Germinal center (tissue), 1 donor: Measurements from ENCODE around the gene IFIT2.
A peak's percentile ranks its signal among the peaks of the same experiment; 100 is the strongest.
"Not testable (repeated sequence)": the region's sequence is repeated elsewhere in the genome, so short reads cannot be mapped to it uniquely, and the experiment has no call there.

Source experiments
- DNase-seq: peaks from one replicate; pipeline ENCODE4 v3.0.0; 2012; ENCODE audit warnings: mixed read lengths, low spot score

Gene IFIT2, protein sequence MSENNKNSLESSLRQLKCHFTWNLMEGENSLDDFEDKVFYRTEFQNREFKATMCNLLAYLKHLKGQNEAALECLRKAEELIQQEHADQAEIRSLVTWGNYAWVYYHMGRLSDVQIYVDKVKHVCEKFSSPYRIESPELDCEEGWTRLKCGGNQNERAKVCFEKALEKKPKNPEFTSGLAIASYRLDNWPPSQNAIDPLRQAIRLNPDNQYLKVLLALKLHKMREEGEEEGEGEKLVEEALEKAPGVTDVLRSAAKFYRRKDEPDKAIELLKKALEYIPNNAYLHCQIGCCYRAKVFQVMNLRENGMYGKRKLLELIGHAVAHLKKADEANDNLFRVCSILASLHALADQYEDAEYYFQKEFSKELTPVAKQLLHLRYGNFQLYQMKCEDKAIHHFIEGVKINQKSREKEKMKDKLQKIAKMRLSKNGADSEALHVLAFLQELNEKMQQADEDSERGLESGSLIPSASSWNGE

DNA sequence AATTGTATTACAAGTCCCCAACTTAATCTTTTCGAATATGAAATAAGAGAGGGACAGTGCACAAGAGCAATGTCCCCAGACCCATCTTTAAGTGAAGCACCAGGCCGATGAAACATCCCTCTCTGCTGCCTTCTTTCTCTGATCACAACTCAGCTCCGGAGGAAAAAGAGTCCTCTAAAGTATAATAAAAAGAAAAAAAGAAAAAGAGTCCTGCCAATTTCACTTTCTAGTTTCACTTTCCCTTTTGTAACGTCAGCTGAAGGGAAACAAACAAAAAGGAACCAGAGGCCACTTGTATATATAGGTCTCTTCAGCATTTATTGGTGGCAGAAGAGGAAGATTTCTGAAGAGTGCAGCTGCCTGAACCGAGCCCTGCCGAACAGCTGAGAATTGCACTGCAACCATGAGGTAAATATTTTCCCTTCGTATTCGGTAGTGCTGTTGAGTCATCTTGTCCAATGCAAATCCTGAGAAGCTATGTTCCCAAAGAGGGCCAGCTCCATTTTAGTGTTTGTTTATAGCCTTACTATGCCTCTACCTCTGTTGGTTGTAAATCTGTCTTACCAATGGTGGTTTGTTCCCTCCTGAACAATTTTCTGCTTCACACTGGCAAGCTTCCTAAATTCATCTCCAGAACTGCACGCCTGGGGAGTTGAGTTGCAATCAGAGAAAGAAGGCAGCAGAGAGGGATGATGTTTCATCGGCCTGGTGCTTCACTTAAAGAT, at the start of gene IFIT2:
Gene IFIT2 (plus strand): TSS at position 326 of the 725 bp plus-strand sequence. CDS start 78 bp downstream, at position 404.
- peak; percentile 70 for DNase-seq

DNA sequence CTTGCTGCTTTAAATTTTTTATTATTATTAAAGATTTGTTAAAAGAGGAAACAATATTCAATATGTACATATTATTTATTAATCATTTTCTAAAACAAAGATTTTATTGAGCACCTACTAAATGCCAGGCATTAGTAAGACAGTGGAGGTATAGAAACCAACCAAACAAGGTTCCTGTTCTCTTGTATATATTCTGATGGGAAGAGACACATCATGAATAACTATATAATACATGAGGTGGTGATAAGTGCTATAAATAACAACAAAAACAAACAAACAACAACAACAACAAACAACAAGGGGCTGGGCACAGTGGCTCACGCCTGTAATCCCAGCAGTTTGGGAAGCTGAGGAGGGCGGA, 49.6 kb upstream of the IFIT2 start:
- DNase-seq, result no peak

DNA sequence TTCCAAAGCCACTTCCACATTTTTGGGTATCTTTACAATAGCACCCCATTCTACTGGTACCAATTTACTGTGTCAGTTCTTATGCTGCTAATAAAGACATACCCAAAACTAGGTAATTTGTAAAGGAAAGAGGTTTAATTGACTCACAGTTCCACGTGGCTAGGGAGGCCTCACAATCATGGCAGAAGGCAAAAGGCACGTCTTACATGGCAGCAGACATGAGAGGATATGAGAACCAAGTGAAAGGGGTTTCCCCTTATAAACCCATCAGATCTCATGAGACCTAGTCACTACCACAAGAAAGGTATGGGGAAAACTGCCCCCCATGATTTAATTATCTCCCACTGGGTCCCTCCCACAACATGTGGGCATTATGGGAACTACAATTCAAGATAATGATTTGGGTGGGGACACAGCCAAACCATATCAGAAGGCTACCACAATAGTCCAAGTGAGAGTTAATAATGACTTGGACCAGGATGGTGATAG, 46.7 kb upstream of the IFIT2 start:
- not testable (repeated sequence) for DNase-seq

DNA sequence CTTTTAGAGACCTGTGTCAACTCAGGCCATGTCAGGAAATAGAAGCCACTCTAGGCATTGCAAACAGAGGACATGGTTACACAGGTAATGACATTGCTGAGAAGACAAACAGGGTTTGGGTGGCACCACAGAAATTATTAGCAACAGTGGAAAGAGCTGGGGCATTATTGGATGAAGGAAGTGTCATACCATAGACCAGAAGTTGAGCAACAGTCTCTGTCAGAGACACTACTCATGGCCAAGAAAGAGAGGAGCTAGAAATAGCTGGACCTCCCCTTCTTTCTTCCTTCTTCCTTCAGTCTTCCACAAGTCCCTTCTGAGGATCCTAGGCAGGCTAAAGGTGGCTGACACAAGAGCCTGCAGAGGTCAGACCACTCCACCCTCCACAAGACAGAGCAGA, 46.1 kb upstream of the IFIT2 start:
- no peak for DNase-seq

DNA sequence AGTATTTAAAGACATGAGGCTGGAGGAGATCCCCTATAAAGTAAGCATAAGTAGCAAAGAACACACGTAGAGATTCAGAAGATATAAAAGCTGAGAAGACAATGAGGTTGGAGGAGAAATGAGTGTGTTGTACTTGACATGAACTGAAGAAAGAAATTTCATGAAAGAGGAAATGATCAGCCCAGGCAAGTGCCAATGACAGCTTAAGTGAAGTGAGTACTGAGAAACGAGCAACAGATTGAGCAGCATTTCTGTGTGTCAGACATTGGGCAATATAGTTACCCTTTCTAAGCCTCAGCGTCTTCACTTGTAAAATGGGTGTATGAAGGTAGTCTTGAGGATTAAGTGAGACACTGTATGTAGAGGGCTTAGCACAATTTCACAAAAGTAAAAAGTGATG, 45.5 kb upstream of the IFIT2 start:
- DNase-seq, result no peak

DNA sequence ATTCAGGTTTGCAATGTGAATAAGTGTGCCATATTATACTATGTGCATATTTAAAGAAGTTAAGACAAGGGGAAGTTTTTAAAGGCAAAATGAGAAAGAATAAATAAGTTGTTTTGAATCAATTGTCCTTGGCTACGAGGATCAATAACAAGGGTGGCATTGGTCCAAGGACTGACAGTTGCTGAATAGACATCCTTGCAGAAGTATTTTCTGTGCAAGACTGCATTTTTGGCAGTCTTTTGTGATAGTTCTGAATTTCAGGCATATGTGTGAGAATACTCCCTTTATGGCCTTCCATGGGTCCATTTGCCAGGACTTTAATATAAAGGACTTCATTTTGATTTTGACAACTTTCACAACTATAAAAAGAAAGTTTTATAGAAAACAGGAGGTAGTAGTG, 44.9 kb upstream of the IFIT2 start:
- DNase-seq, result no peak

DNA sequence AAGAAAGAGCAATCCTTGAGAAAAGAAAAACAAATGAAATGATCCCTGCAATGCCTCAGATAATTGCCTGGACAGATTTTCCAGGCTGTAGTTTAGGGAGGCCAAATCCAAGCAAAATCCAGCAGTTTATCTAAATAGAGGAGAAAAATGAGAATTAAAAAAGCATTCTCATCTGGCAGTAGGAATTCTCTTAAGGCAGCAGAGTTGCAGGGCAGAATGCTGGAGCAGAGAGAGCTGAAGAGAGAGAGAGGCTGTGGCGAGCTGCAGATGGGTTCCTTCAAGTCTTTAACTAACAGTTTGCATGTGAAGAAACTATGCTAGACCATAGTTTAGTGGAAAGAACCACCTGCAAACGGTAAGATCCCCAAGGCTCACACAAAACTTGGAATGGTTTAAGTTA, 44.3 kb upstream of the IFIT2 start:
- DNase-seq, result no peak

DNA sequence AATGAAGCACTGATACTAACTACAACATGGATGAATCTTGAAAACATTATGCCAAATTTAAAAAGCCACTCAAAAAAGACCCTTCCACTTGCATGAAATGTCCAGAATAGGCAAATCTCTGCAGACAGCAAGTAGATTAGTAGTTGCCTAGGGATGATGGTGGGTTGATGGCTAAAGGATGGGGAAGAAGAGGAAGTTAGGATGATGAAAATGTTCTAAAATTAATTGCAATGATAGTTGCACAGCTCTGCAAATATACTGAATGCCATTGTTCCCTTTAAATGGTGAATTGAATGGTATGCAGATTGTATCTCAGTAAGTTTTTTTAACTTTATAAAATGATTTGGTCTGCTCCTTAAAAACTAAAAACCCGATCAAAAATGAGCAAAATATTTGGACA, 43.0 kb upstream of the IFIT2 start:
- no peak for DNase-seq

DNA sequence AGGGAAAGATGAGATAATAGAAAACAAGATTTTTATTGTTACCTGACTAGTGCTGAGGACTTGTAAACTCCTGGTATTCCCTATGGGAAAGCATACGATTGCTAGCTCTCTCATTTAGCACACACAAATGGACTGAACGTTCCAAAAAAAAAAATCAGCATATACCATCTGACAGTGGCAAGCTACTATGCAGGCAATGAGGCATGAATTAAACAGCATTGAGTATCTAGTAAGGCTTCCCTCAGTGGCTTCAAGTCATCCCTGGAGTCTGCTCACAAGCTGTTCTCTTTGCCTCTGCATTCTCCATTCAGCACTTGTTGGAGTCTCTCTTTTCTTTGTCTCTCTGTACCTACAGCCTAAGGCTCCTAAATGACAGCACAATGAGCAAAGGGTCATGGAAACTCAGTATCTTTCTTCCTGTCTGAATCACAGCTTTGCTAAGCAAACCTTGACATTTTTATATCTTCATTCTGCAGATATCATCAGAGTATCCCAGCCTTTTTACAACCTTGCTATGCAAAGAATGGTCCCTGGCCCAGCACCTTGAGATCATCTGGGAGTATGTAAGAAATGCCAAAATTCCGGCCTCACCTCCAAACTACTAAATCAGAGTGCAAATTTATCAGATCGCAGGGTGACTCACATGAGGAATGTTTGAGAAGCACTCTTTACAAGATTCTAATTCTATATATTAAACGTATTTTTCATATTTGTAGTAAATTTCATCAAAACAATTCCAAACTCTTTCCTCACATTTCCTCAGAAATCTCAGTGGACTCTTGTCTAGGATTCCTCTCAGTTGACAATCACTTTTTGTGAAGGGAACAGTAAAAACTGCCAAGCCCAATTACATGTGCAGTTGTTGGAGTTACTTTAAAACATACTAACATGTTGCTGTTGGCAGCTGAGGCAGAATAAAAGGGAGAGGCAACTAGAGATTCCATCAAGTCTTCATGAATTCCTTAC, 39.5 kb upstream of the IFIT2 start:
- DNase-seq, result no peak

DNA sequence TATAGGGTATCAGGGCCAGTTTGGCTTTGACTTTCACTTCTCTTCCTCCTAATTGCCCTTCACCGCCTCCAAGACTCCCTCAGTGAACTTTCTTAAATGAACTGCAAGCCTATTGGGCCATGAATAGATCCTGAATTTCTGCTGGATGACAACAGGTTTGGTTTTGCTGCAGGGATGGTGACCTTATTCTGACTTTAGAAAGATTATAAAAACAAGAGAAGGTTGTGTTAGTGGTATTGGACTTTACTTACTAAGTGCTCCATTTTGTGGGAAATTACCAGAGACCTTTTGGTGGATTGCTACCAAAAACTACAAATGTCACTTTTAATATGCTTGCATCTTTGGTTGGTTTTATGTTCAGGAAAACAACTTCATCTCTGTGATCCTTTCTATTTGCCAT, 38.8 kb upstream of the IFIT2 start:
- DNase-seq, result no peak

DNA sequence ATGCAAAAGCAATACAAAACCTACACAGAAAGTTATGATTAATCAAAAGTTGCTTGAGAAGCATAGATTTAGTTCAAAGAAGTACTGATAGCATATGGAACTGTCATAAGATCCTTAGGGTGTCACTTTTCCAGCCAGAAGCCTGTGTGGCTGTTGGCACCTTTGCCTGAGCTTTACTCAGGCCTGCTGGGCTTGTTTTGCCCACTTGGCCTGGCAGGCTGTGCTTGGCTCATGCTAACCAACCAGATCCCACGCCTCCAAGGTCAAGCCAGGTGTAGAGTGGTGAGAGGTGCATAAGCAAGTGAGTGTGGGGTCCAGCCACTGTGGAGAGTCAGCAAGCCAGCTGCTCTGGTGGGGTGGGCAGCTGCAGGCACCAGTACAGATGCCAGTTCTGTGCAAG, 38.3 kb upstream of the IFIT2 start:
- DNase-seq, result no peak

DNA sequence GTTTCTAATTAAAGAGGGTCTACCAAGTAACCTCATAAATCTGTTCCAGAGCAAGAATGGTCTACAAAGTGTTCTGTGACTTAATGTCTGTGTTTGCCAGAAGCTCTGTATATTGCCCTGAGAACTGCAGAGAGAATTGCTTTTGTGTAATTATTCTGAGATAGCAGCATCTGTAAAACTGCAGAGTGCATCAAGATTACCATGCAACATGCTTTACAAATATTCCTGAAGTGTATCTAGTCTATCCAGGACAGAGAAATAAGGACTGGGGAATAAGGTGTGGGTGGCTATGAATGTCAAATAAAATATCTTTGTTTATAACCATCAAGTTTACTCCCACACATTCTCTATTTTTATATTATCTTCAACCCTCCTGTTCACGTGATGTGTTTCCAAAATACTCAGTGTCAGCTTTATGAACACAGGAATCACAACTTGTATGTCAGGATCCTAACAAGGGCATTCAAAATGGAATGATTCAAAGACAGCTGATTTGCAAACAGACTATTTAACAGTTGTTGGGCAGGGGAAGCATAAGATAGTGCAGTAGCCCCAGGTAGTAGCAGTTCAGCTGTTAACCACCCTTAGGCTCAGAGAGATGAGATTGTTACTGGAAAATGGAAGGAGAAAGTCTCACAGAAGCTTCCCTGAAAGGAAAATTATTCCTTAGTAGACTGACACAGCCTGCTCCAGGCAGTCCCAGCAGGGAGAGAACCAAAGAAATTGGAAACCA, 35.0 kb upstream of the IFIT2 start:
- DNase-seq, result no peak

DNA sequence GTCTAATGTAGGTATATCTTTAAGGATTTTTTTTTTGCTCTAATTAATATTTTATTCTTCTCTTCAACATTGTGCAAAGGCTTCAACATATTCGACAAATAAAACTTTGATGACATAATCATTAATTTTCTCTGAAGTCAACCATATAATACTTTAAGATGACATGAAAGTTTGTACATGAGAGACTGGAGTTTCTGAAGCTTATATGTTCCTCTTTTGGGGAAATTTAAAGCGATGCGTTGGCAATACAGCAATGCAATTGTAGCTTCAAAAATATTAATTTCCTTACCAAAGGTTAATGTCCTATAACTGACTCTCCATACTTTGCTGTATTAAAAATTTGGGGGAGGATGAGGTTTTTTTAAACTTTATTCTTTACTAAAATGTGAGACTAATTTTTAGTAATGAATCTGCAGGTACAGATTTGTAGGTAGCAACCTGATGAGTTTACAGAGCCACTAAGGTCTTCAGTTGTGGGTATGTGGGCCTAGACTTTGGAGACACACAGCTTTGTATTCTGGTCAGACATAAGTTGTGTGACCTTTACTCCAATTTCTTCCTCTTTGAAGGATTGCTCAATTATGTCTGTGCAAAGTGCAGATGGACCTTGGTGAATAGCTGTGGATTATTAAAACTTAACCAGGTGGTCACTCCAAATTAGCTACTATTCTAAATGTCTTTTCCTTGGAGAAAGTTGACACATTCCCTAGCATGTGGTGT, 32.3 kb upstream of the IFIT2 start:
- no peak for DNase-seq

DNA sequence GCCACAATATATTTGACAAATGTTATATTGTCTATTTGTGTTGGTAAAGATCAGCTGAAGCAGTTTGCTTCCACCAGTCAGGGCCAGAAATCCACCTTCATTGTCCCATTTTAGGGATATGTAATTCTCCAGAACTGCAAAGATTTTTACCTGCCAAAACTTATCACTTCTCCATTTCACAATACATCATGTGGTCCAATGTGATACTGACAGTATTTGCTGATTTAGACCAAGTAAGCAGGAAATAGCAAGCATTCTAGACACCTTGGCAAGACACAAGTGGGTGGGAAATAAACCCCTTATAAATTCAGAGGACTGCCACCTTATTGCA, 31.7 kb upstream of the IFIT2 start:
- DNase-seq, result no peak

DNA sequence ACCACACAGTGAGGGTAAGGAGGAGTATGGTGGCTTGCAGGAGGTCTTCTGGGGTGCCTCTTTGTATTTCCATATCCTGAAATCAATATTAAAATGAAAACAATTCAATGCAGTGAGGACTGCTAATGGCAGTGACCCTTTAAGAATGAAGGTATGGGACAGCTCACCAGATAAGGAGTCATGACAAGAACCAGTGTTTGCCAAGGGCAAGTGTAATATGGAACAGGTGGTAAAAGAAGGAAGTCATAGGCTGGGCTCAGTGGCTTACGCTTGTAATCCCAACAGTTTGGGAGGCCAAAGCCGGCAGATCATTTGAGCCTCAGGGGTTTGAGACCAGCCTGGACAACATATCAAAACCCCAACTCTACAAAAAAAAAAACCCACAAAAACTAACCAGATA, 30.3 kb upstream of the IFIT2 start:
- no peak for DNase-seq

DNA sequence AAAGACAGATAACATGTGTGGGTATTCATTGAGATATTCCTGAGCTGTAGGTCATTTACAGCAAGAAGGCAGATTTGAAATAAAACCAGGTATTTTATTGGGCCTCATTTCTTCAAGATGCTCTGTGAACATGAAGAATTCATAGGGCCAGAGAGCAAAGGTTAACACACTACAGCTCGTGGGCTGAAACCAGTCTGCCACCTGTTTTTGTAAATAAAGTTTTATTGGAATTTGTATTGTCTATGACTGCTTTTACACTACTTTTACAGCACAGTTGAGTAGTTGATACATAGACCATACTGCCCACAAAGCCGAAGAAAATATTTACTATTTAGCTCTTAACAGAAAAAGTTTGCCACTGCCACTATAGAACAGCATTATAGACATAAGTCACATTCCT, 28.2 kb upstream of the IFIT2 start:
- DNase-seq, result no peak

DNA sequence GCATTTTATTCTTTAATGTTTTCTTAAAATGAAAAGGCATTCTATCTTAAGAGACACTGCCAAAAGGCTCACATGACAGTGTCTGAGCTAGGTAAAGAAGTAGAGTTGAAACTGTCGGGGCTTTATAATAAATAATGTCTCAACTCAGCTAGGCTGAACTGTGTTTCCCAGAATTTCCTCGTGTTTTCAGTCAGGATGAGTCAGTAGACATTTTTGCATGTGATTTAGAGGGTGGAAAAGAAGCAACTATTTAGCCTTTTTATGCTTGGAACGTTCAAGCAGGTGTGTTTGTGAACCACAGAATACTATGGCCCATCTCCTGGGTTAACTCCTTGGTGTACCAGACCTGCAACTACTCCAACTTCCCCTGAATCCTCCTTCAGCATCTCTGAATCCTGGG, 26.9 kb upstream of the IFIT2 start:
- no peak for DNase-seq

DNA sequence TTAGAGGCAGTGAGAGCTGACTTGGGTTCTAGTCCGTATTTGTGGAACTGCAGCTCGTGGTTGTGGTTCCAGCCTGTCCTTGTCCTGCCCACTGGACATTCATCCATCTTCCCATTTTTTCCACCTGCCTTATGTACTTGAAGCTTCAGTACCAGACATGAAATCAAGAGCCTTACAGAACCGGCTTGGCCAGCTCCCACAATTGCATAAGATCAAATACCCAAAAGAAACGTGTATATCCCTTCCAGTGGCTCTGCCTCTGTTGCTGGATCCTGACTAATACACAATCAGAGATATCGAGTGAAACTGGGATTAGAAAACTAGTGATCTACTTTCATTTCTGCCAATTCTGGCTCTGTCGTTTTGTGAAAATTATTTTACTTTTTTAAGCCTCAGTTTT, 26.5 kb upstream of the IFIT2 start:
- no peak for DNase-seq

DNA sequence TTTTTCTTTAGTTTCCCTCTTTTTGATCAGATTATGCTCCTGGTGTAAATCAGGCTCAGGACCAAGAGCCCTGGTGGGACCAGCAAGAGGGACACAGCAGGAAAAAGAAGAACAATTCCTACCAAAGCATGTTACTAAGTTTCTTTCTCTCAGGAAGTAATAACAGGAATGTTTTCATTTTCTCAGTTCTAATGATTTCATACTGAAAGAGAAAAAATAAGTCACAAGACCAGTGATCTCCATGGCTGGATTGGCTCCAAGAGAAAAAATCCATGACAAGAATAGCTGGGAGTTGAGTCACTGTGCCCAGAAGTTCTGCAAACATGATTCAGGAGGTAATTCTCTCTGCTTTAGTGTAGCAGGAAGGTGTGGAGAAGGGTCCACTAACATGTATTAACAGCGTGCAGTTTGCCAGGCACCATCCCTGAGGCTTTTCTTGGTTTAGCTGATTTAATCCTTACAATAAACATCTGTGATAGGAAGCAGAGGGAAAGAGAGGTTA, 23.8 kb upstream of the IFIT2 start:
- no peak for DNase-seq

DNA sequence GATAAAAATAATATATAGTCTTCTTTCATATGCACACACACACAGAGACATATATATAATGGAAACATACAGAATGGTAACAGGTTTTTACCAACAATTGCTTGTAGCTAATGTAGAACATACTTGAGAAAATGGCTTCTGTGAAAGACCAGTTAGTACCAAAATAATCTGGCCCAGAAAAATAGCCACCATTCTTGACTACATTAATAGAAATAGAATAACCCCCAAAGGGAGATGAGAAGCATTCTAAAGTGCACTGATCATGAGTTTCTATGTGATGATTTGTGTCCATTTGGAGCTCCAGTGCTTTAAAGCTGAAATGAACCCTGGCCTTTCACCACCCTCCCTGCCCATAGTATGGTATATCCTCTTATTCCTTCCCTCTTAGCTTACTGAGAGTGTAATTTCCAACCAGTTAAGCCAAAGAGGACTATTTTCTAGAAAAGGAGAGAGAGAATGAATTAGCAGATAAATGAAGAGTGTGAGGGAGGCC, 22.9 kb upstream of the IFIT2 start:
- DNase-seq, result no peak

DNA sequence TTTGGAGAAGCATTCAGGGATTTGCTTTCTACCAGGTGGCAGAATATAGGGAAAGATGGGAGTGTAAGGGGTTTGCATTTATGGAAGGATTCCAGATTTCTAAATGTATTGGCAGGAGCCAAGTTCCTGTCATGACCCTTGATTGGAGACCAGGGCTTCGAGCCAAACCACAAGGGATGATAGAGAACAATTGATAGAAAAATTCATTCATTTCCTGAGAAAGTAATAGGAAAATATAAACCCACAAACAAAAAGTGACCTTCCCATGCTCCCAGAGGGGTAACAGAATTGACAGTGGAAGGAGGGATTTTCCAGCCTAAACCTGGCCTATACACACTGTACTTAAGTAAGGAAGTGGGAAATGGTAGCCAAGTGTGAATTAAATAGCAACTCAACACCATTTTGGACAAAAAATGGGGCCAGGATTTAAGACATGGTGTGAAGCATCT, 22.4 kb upstream of the IFIT2 start:
- DNase-seq, result no peak
